ENCODE results near the gene NFIA.

Gene NFIA

DNA sequence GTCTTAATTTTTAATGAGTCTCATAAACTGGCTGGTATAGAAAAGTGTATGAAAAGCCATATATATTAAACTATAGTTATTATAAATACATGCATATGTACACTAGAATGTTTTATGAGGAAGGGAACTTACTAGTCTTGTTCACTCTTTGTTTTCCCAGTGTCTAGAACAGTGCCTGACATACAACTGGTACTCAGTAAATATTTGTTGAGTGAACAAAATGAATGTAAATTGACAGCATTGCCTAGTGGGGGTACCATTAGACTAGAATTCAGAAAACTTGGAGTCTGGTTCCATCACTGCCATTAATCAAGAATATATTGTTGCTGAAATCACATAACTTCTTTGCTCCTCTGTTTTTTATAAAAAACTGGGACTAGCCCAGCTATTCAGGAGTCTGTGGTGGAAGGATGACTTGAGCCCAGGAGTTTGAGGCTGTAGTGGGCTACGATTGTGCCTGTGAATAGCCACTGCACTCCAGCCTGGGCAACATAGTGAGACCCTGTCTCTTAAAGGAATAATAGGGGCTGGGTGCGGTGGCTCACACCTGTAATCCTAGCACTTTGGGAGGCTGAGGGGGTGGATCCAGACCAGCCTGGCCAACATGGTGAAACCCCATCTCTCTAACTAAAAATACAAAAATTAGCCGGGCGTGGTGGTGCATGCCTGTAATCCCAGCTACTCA is 51.1 kb downstream of the NFIA start:
- peaks cover 22% of the 10 kb centered on the region for H3K27me3 Mint-ChIP-seq
- no peaks in the 10 kb centered on the region for H3K36me3 Mint-ChIP-seq
- H3K9me3 Mint-ChIP-seq, result no peaks in the 10 kb centered on the region
- no peak overlapping the region for H3K4me3 Mint-ChIP-seq
- ATAC-seq, result no peak
- H3K4me1 Mint-ChIP-seq, result peaks cover 7% of the 10 kb centered on the region
- no peak overlapping the region for H3K27ac Mint-ChIP-seq

DNA sequence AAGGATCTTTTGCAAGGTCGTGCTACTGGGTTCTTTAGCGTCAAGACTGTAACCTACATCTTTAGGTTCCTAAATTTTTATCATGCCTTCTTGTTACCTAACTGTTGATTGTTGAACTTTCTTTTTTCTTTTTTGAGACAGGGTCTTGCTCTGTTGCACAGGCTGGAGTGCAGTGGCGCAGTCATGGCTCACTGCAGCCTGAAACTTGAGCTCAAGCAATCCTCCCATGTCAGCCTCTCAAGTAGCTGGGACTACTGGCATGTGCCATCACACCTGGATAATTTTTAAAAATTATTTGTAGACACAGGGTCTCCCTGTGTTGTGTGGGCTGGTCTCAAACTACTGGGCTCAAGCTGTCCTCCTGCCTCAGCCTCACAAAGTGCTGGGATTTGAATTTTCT is 52.9 kb downstream of the NFIA start:
- H3K9me3 Mint-ChIP-seq, result no peaks in the 10 kb centered on the region
- H3K4me3 Mint-ChIP-seq, result no peak overlapping the region
- H3K27ac Mint-ChIP-seq, result no peak overlapping the region
- peaks cover 31% of the 10 kb centered on the region for H3K27me3 Mint-ChIP-seq
- no peaks in the 10 kb centered on the region for H3K36me3 Mint-ChIP-seq
- no peak for ATAC-seq
- peaks cover 7% of the 10 kb centered on the region for H3K4me1 Mint-ChIP-seq

DNA sequence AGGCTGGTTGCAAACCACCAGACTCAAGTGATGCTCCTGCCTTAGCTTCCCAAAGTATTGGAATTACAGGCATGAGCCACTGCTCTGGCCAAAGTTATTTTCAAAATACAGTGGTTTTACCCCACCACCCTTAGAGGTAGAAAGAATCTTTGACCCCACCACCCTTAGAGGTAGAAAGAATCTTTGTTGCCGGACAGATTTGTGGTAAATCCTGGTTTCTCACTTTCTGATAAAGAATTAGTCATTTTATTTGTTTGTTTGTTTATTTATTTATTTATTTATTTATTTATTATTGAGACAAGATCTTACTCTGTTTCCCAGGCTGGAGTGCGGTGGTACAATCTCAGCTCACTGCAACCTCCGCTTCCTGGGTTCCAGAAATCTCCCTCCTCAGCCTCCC is 55.9 kb downstream of the NFIA start:
- H3K27ac Mint-ChIP-seq, result no peak overlapping the region
- no peak overlapping the region for H3K4me3 Mint-ChIP-seq
- ATAC-seq, result no peak
- H3K9me3 Mint-ChIP-seq, result no peaks in the 10 kb centered on the region
- no peaks in the 10 kb centered on the region for H3K36me3 Mint-ChIP-seq
- peaks cover 20% of the 10 kb centered on the region for H3K27me3 Mint-ChIP-seq
- no peaks in the 10 kb centered on the region for H3K4me1 Mint-ChIP-seq

DNA sequence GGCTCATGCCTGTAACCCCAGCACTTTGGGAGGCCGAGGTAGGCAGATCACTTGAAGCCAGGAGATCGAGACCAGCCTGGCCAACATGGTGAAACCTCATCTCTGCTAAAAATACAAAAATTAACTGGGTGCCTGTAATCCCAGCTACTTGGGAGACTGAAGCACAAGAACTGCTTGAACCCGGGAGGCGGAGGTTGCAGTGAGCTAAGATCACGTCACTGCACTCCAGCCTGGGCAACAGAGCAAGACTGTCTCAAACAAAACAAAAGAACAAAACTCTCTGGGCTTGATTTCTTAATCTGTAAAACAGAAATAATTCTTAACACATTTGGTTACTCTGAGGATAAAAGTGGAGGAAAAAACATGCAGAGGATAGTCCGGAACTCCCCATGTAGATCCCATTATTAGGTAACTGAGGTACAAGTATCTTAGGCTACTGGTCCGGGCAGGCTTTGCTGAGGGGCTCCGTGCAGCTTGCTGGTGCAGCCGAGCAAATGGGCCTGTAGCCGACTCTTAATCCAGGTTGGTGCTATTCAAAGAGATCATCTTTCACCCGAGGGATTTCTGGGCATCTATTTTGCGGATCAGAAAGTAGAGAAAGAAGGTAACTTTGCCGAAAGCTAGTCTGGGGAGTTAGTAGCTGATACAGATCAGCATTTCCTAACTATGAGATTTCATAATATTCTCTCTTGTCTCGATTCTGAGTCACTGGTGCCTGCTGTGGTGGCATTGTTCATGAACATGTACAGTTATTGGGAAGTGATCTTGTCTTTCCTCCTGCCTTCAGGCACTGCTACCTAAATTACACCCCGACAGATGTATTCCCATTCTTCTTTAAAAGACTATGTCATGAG is 56.8 kb downstream of the NFIA start:
- Mint-ChIP-seq H3K27ac (no peak overlapping the region), H3K27me3 (peaks cover 15% of the 10 kb centered on the region), H3K4me3 (no peak overlapping the region), H3K4me1 (no peaks in the 10 kb centered on the region), H3K36me3 (no peaks in the 10 kb centered on the region), H3K9me3 (no peaks in the 10 kb centered on the region)
- ATAC-seq, result no peak

DNA sequence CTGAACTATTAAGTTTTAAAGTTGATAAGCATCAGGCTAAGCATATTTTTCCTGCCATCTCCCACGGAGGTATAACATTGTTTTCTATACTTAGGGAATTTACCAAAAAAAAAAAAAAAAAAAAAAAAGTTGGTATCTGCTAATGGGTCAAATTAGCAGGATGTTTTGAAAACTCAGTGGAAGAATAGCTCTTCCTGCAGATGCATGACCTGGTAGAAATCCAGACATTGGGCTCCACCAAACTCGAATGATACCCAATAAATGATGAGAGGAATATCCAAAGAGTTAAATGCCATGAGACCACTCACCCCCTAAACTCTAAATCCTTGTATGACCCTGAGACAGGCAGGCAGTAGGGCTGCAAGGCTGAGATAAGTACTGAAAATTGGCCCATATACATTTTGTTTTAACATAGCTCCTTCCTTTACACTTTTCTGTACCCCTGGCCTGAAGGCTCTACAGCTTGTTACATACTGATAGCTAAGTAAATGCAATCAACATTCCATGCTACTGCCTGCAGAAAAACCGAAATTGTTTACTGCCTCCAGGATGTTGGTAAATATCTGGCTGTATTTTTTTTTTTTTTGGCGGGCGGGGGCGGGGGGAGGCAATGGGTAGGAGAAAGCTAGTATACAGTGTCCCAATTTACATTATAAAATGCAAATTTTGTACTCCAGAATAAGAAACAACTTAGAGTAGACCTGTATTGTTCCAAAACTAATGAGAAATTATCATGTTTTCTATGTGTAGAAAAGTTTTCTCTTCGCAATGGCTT is 57.6 kb downstream of the NFIA start:
- Mint-ChIP-seq H3K4me1 (no peaks in the 10 kb centered on the region), H3K27me3 (peaks cover 9% of the 10 kb centered on the region), H3K9me3 (no peaks in the 10 kb centered on the region), H3K36me3 (no peaks in the 10 kb centered on the region), H3K27ac (no peak overlapping the region), H3K4me3 (no peak overlapping the region)
- ATAC-seq, result no peak

DNA sequence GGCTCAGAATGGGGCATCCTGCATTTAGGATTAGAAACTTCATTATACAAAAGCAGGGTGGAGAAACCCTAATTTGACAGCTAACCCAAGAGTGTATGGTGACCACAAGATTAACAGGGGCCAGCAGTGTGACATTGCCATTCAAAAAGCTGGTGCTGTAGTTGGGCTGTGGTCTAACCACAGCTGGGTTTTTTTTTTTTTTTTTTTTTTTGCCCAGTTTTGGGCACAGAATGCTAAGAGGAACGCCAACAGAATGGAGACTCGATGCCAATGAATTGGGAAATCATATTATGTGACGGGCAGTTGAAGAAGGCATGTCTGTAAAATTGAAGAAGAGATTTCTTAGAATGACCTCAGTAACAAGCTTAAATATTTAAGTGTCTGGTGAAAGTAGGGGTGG is 58.4 kb downstream of the NFIA start:
- Mint-ChIP-seq H3K4me1 (no peaks in the 10 kb centered on the region), H3K4me3 (no peak overlapping the region), H3K27ac (no peak overlapping the region), H3K36me3 (no peaks in the 10 kb centered on the region), H3K27me3 (peaks cover 9% of the 10 kb centered on the region), H3K9me3 (no peaks in the 10 kb centered on the region)
- ATAC-seq, result no peak

DNA sequence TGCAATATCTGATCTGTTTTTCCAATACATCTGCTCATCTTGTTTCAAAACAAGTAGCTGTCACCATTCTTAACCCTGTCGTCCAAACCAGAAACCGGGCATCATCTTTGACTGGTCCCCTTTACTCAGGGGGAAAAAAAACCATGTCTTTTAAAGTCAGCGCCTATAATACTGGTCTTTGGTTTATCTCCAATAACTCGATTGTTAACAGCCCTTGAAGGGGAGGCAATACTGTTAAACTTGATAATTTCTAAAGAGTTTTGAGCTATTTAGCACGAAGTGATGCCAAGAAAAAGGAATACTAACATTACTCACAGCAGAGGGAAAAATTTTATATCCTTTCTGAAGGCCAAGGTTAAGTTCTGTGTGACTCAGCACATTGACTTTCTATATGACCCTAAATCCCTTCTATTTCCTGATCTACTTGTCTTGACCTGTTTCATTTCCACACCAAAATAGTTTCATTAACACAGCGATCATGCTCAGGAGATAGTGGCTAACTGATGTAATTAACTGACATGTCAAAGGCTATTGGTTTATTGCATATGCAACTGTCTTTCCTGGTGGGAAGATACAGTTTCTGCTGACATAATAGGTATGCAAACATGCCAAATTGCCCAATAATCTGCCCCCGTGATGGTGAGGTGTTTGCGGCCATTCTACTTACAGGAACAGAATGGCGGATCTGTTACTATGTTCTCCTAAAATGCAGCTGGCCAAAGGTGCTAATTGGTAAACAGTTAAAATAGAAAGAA is 59.1 kb downstream of the NFIA start:
- no peaks in the 10 kb centered on the region for H3K9me3 Mint-ChIP-seq
- no peak for ATAC-seq
- no peak overlapping the region for H3K4me3 Mint-ChIP-seq
- H3K27ac Mint-ChIP-seq, result no peak overlapping the region
- peaks cover 9% of the 10 kb centered on the region for H3K27me3 Mint-ChIP-seq
- H3K36me3 Mint-ChIP-seq, result no peaks in the 10 kb centered on the region
- no peaks in the 10 kb centered on the region for H3K4me1 Mint-ChIP-seq

DNA sequence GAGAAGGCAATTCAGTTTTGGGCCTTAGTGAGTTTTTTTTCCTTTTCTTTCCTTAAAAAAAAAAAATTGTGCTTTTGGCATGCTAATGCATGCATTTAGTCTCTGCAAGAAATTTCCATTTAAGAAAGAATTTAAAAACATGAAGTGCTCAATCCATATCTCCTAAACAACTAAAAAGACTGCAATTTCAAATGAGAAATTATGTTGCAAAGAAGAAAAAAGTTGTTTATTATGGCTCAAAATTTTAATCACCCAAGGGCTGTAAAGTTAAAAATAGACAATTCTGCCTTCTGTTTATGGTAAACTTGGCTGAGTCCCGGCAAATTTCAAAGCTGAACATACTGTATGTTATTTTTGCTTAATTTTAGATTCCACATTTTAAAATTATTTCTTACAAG is 59.7 kb downstream of the NFIA start:
- Mint-ChIP-seq H3K9me3 (no peaks in the 10 kb centered on the region), H3K36me3 (no peaks in the 10 kb centered on the region), H3K4me1 (no peaks in the 10 kb centered on the region), H3K27me3 (peaks cover 9% of the 10 kb centered on the region), H3K27ac (no peak overlapping the region), H3K4me3 (no peak overlapping the region)
- no peak for ATAC-seq

DNA sequence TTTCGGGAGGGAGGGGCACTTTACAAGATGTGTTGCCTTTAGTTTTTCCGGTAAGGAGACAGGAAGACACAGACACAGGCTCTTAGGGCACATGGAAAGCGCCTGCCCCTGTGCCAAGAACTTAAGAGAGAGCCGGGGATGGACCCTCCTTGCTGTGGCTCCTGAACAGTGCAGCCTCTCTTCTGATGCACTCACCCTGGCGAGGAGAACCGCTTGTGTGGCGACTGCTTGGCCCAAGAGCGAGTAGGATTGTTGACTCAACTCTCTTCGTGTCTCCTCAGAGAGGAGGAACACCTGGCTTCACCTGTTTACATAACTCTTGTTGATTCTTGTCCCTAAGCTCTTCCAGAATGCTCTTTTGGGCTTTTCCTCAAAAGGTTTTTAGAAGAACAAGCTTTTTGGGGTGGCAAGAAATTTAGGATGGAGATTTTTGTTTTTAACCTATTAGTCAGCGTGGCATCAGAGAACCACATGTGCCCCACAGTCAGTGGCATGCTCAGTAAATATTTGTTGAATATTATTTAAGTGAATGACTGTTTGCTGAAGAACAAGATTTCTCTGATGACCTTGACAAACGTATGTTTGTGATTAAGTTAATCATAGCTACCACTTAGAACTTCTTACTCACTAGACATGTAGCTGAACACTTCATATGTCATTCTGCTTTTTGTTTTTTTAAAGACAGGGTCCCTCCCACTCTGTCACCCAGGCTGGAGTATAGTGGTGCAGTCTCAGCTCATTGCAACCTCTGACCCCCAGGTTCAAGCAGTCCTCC is 60.6 kb downstream of the NFIA start:
- no peak overlapping the region for H3K27ac Mint-ChIP-seq
- no peaks in the 10 kb centered on the region for H3K4me1 Mint-ChIP-seq
- ATAC-seq, result no peak
- H3K4me3 Mint-ChIP-seq, result no peak overlapping the region
- peaks cover 9% of the 10 kb centered on the region for H3K27me3 Mint-ChIP-seq
- H3K9me3 Mint-ChIP-seq, result no peaks in the 10 kb centered on the region
- H3K36me3 Mint-ChIP-seq, result no peaks in the 10 kb centered on the region

DNA sequence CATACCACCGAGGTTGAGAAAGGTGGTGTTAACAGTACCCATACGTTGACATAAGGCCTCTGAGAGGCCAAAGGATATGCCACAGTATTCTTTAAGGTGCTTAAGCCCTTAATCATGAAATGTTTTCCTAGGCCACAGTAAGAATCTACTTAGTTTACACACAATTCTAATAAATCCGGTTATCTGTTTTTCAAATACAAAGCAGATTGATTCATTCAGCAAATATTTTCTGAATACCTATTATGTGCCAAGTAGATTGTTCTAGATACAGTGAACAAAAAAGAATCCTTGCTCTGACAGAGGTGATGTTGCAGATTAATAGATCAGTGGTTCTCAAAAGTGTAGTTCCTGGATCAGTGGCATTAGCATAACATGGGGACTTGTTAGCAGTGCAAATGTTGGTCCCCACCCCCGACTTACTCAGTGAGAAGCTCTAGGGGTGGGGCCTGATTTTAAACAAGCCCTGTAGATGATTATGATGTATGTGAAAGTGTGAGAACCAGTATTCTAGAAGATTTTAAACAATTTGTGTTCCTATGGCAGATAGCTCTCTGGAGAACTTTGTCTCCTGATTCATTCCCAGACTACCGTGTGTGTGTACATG is 61.6 kb downstream of the NFIA start:
- no peaks in the 10 kb centered on the region for H3K36me3 Mint-ChIP-seq
- no peaks in the 10 kb centered on the region for H3K4me1 Mint-ChIP-seq
- no peak overlapping the region for H3K4me3 Mint-ChIP-seq
- no peaks in the 10 kb centered on the region for H3K9me3 Mint-ChIP-seq
- H3K27me3 Mint-ChIP-seq, result peaks cover 9% of the 10 kb centered on the region
- H3K27ac Mint-ChIP-seq, result no peak overlapping the region
- ATAC-seq, result no peak

DNA sequence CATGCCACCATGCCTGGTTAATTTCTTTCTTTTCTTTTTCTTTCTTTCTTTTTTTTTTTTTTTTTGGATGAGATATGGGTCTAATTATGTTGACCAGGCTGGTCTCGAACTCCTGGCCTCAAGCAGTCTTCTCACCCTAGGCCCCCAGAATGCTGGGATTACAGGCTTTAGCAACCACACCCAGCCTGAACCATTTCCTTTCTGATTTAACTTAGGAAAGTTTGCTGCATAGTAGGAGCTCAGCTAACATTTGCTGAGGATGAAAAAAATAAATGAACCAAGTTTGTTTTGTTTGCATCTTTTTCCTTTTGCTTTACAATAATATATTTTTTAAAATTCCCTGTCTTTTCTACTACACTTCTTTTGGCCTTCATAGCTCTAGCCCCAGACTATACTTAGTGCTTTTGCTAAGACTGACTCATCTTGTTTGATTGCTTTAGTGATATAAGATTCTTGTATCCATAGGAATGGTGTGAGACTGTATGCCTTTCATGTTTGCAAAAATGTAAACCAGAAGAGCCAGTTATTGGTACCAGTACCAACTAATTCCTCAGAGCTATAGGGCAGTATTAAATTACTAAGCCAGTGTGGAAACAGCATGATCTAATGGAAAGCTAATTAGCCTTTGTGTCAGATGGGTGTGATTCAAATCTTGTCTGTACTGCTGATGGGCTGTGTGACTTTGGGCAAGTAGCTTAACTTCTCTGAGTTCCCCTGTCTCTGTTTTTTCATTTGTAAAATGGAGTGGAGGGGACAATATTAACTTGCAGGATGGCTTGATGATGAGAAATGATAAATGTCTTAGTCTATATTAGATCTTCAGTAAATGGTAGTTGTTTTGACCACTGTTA is 66.9 kb downstream of the NFIA start:
- Mint-ChIP-seq H3K9me3 (no peaks in the 10 kb centered on the region), H3K36me3 (no peaks in the 10 kb centered on the region), H3K27ac (no peak overlapping the region), H3K4me3 (no peak overlapping the region), H3K27me3 (peaks cover 10% of the 10 kb centered on the region), H3K4me1 (no peaks in the 10 kb centered on the region)
- ATAC-seq, result no peak

DNA sequence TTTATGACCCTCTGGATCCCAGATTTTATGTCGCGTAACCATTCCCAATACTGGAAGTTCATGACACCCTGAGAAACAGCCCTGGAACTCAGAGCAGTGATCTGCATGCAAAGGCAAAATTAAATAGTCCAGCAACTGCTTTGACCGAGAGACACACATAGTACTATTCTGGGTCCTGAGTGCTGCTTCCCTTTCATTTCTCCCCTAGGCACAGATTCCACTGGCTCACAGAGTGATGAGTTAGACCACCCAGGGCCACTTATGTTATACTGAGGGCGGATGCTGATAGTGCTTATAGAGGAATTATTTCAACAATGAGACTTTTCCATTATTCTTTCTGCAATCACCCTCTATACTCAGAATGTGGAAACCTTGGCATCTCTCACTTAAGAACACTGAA is 69.2 kb downstream of the NFIA start:
- ATAC-seq, result no peak
- H3K4me1 Mint-ChIP-seq, result no peaks in the 10 kb centered on the region
- no peak overlapping the region for H3K4me3 Mint-ChIP-seq
- H3K27me3 Mint-ChIP-seq, result peaks cover 10% of the 10 kb centered on the region
- no peaks in the 10 kb centered on the region for H3K9me3 Mint-ChIP-seq
- H3K27ac Mint-ChIP-seq, result no peak overlapping the region
- H3K36me3 Mint-ChIP-seq, result no peaks in the 10 kb centered on the region

DNA sequence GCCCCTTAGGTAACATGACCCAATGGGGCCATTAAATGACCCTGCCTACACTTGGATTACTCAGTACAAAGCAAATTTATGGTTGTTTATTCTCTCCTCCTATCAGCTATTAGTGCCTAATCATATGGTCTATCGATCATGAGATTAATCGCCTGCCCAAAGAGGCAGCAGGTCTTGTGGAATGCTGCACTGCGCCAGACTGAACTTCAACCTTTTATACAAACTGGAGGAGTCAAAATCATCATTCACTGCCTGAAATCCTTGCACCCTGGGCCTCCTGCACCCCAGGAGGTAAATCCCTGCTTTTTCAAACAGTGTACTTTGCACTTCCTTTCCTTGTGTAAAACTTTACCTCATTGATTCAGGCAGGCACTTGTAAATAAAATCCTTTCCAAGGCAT is 69.7 kb downstream of the NFIA start:
- no peaks in the 10 kb centered on the region for H3K4me1 Mint-ChIP-seq
- no peaks in the 10 kb centered on the region for H3K36me3 Mint-ChIP-seq
- no peak overlapping the region for H3K4me3 Mint-ChIP-seq
- H3K9me3 Mint-ChIP-seq, result no peaks in the 10 kb centered on the region
- no peak for ATAC-seq
- H3K27me3 Mint-ChIP-seq, result peaks cover 10% of the 10 kb centered on the region
- no peak overlapping the region for H3K27ac Mint-ChIP-seq
